ENCODE measurements around the gene PARD3. TPM values are rescaled to one million over a fixed set of nuclear protein-coding genes. Genes with fewer than 3 reads are reported as not detected.
"Not testable (repeated sequence)": the region's sequence is repeated elsewhere in the genome, so short reads cannot be mapped to it uniquely, and the experiment has no call there.

The PARD3 gene
- total RNA-seq, 4 donors from 2014 or later, result 98.9 to 122 (median 105) TPM

DNA sequence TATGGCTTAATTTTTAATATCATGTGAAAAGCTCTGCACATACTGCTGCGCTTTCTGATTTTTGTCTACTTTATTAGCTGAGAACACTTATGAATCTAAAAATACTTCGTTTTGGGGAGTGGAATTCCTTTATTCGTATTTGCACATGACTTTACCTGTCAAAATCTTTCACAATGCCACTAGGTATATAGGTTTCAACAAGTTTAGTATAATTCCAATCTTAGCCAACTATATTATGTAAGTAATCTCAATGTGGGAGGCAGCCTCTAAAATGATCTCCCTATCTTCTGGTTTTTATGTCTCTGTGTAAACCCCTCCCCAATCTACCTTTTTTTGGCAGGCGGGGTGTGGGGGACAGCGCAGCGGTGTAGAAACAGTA is 55.3 kb downstream of the PARD3 start:
- intact Hi-C loops (cut with DNase I), result no loop called here
- H3K4me1 ChIP-seq, result peaks cover 43 to 91% (median 86%) of the 10 kb centered on the region in 4 donors
- no peaks in the 10 kb centered on the region for H3K27me3 ChIP-seq
- H3K4me3 ChIP-seq, result no peak overlapping the region
- 79% methylated on average over 6 of the region's 6 CpGs for WGBS
- no peak for DNase-seq (ENCODE audit: extremely low spot score)
- no peaks in the 10 kb centered on the region for H3K9me3 ChIP-seq
- no peaks in the 10 kb centered on the region for H3K36me3 ChIP-seq
- no peak overlapping the region for H3K27ac ChIP-seq (replicated peaks in 1 of 4)
- TF ChIP-seq EP300 (IDR thresholded peaks at IDR 0.05) (no peak), POLR2A (IDR thresholded peaks at IDR 0.05; ENCODE audit: low read depth) (no peak), POLR2AphosphoS5 (IDR thresholded peaks at IDR 0.05) (no peak)
- TF ChIP-seq, protein P1, sequence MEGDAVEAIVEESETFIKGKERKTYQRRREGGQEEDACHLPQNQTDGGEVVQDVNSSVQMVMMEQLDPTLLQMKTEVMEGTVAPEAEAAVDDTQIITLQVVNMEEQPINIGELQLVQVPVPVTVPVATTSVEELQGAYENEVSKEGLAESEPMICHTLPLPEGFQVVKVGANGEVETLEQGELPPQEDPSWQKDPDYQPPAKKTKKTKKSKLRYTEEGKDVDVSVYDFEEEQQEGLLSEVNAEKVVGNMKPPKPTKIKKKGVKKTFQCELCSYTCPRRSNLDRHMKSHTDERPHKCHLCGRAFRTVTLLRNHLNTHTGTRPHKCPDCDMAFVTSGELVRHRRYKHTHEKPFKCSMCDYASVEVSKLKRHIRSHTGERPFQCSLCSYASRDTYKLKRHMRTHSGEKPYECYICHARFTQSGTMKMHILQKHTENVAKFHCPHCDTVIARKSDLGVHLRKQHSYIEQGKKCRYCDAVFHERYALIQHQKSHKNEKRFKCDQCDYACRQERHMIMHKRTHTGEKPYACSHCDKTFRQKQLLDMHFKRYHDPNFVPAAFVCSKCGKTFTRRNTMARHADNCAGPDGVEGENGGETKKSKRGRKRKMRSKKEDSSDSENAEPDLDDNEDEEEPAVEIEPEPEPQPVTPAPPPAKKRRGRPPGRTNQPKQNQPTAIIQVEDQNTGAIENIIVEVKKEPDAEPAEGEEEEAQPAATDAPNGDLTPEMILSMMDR (IDR thresholded peaks at IDR 0.05), result no peak

DNA sequence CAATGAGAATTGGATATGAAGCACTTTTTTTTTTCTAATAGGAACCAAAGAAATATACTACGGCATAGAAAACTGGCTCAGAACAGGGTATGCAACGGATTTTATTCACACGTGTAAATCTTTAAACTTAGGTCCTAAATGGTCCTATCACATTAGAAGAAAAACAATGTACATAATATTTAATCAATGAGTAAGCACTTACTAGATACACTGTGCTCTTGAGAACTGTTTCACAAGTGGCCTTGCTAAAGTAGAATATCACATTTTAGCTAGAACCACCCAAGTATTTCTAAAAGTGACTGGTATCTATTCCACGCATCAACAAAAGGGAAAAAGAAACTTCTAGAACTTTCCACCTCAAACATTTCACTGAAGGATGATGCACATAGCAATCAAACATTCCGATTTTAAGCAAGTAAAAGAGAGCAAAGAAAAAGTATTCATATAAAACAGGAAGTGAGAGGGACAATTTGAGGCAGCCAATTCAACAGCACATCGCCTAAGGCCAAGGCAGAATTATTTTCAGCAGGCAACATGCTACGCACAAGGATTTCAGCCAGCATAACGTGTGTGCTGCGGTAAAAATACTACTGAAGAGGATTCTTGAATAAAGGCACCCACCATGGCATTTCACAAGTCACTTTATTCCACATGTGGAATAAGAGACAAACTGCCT is 55.8 kb downstream of the PARD3 start:
- H3K36me3 ChIP-seq, result no peaks in the 10 kb centered on the region
- WGBS, result 86% methylated on average over 9 of the region's 9 CpGs
- H3K4me3 ChIP-seq, result no peak overlapping the region
- H3K27me3 ChIP-seq, result no peaks in the 10 kb centered on the region
- no peak for DNase-seq (ENCODE audit: extremely low spot score)
- H3K27ac ChIP-seq (replicated peaks in 1 of 4), result no peak overlapping the region
- H3K4me1 ChIP-seq, result peaks cover 46 to 91% (median 86%) of the 10 kb centered on the region in 4 donors
- no peak for TF ChIP-seq POLR2AphosphoS5 (IDR thresholded peaks at IDR 0.05)
- TF ChIP-seq, protein P1 (IDR thresholded peaks at IDR 0.05), result no peak
- TF ChIP-seq POLR2A (IDR thresholded peaks at IDR 0.05; ENCODE audit: low read depth), result no peak
- TF ChIP-seq EP300 (IDR thresholded peaks at IDR 0.05), result no peak
- intact Hi-C loops (cut with DNase I), result no loop called here
- H3K9me3 ChIP-seq, result no peaks in the 10 kb centered on the region

DNA sequence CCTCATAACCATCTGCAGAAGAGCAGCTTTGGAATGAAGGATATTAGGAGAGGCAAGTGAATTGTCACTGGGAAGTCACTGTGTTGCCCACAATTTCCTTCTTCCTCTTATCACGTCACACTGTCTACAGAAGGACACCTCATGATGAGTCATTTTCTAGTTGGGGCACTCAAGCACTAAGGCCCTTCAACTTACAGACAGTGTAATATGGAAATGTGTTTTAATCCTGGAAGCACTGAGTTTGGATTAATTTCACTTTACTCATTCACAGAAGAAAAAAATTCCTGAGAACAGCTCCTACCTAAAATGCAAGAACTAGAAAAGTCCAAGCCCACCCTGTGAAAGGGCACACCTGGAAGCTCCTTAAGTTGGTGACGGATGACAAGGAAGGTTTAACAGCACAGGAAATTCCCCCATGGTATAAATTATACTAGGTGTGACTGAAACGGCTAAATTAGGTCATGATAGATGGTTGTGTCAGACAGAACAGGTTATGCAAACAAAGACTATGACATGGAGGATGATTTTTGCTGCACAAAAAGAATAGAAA is 56.6 kb downstream of the PARD3 start:
- H3K9me3 ChIP-seq, result no peaks in the 10 kb centered on the region
- TF ChIP-seq, protein P1 (IDR thresholded peaks at IDR 0.05), result no peak
- TF ChIP-seq POLR2AphosphoS5 (IDR thresholded peaks at IDR 0.05) (no peak), EP300 (IDR thresholded peaks at IDR 0.05) (no peak), POLR2A (IDR thresholded peaks at IDR 0.05; ENCODE audit: low read depth) (no peak)
- no peaks in the 10 kb centered on the region for H3K27me3 ChIP-seq
- H3K36me3 ChIP-seq, result no peaks in the 10 kb centered on the region
- H3K27ac ChIP-seq (replicated peaks in 1 of 4), result peak overlapping the region; percentile 3 to 49 (median 38)
- H3K4me1 ChIP-seq, result peaks cover 51 to 93% (median 86%) of the 10 kb centered on the region in 4 donors
- WGBS, result 41% methylated on average over 3 of the region's 3 CpGs
- no peak overlapping the region for H3K4me3 ChIP-seq
- intact Hi-C loops (cut with DNase I), result no loop called here
- DNase-seq (ENCODE audit: extremely low spot score), result no peak

DNA sequence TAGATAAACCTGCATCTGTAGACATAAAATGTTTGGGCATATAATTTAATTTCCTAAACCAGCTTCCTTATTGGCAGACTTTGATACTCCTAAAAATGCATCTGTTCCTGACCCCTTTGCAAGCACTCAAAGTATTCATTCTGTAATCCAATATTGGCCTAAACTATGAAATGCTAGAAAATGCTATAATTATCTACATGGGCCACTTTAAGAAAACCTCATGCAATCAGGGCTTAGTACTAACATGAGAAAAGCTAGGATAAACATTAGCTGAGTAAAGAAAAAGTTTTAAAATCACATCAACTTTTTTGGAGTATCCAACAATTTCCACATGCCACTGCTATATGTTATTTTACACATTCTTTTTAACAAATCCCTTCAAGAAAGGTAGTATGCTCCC is 57.2 kb downstream of the PARD3 start:
- no peaks in the 10 kb centered on the region for H3K36me3 ChIP-seq
- no peak for TF ChIP-seq EP300 (IDR thresholded peaks at IDR 0.05)
- TF ChIP-seq POLR2A (IDR thresholded peaks at IDR 0.05; ENCODE audit: low read depth), result no peak
- no peak for TF ChIP-seq POLR2AphosphoS5 (IDR thresholded peaks at IDR 0.05)
- TF ChIP-seq, protein P1 (IDR thresholded peaks at IDR 0.05), result no peak
- no peaks in the 10 kb centered on the region for H3K9me3 ChIP-seq
- no peak overlapping the region for H3K4me3 ChIP-seq
- H3K4me1 ChIP-seq, result peaks cover 51 to 93% (median 87%) of the 10 kb centered on the region in 4 donors
- peak overlapping the region; percentile 3 to 49 (median 38) for H3K27ac ChIP-seq (replicated peaks in 1 of 4)
- DNase-seq (ENCODE audit: extremely low spot score), result no peak
- H3K27me3 ChIP-seq, result no peaks in the 10 kb centered on the region
- intact Hi-C loops (cut with DNase I), result no loop called here

DNA sequence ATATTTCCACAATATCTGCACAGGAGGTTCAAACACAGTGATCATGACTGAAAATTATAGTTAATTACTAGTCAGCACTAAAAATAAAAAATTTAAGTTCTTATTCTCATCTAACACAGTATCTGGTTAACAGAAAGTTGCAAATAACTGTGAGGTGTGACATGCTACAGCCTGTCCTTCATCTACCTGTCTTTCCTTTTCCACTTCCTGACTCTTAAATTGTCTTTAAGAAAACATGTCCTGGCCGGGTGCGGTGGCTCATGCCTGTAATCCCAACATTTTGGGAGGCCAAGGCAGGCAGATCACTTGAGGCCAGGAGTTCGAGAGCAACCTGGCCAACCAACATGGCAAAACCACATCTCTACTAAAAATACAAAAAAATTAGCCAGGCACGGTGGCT is 57.9 kb downstream of the PARD3 start:
- peaks cover 50 to 95% (median 88%) of the 10 kb centered on the region in 4 donors for H3K4me1 ChIP-seq
- H3K4me3 ChIP-seq, result not testable (repeated sequence)

More for the DNA sequence above, 57.9 kb downstream of the PARD3 start:
- 91% methylated on average over 4 of the region's 4 CpGs for WGBS
- H3K9me3 ChIP-seq; intact Hi-C loops (cut with DNase I); DNase-seq (ENCODE audit: extremely low spot score); H3K36me3 ChIP-seq; H3K27me3 ChIP-seq: not testable (repeated sequence)
- peak overlapping the region in 1 of 4 donors; percentile 34 for H3K27ac ChIP-seq (replicated peaks in 1 of 4)
